GM23338 (cell line): ENCODE measurements around the gene SLC6A5.

Experiments
- CTCF ChIP-seq, 2 experiments: fragments of 200-600 bp in 1 of 2; sonication (generic) in 1 of 2; conservative IDR thresholded peaks; 2 replicates each; pipeline versions ENCODE4 v1.5.1 to v1.6.1; 2016 to 2017; ENCODE audit warnings: antibody characterized with exemption in 2 of 2, low read depth in 2 of 2, mild to moderate bottlenecking in 2 of 2, moderate library complexity in 1 of 2
- EZH2 ChIP-seq: fragments of 200-600 bp; sonication (generic); IDR thresholded peaks from one replicate; pipeline ENCODE4 v1.8.0; 2017; ENCODE audit warnings: antibody characterized with exemption, mild to moderate bottlenecking, low read depth; ENCODE audit not compliant: unreplicated experiment
- EZH2phosphoT487 ChIP-seq: fragments of 200-600 bp; sonication (generic); IDR thresholded peaks from one replicate; pipeline ENCODE4 v1.8.1; 2018; ENCODE audit warnings: antibody characterized with exemption; ENCODE audit not compliant: unreplicated experiment
- JUNB ChIP-seq: IDR thresholded peaks from one replicate; pipeline ENCODE4 v1.6.1; 2016; ENCODE audit warnings: antibody characterized with exemption; ENCODE audit not compliant: unreplicated experiment
- POLR2AphosphoS5 ChIP-seq: IDR thresholded peaks from 2 replicates; pipeline ENCODE4 v1.6.1; 2016; ENCODE audit warnings: antibody characterized with exemption, low read depth
- REST ChIP-seq: IDR thresholded peaks from one replicate; pipeline ENCODE4 v1.6.1; 2018; ENCODE audit warnings: antibody characterized with exemption; ENCODE audit not compliant: unreplicated experiment

GRCh38 chr11:20584093-20584774 lies 15.2 kb upstream of the SLC6A5 start:
- no peak for TF ChIP-seq EZH2
- TF ChIP-seq POLR2AphosphoS5, result no peak
- no peak for TF ChIP-seq CTCF (conservative IDR thresholded peaks at IDR 0.05; ENCODE audit: low read depth in 2 of 2)
- no peak for TF ChIP-seq EZH2phosphoT487
- no peak for TF ChIP-seq REST
- TF ChIP-seq JUNB, result no peak
